Head of caudate nucleus (tissue), 42 donors: ENCODE measurements around the gene APLF.

Experiments used
- DNase-seq, 42 donors: peaks; one replicate each; pipeline versions ENCODE4 v3.0.0 to v3.0.0-alpha.2; 2020 to 2021; ENCODE audit warnings: mixed read lengths in 7 of 42
- intact Hi-C: fragments of 100-400 bp; cut with DNase I; formaldehyde crosslinking; loops from one replicate; pipeline ENCODE4 v1.15.0; 2022

APLF gene

GRCh38 chr2:68604077-68604476 is 136.7 kb downstream of the APLF start:
- no peak for DNase-seq
- intact Hi-C loops: no loop called here

- intact Hi-C loops: no loop called here
- no peak for DNase-seq
These were observed 138.6 kb downstream of the APLF start for GRCh38 chr2:68605939-68606338.

GRCh38 chr2:68606759-68607158 is 139.4 kb downstream of the APLF start:
- DNase-seq: no peak
- intact Hi-C loops: no loop called here

GRCh38 chr2:68607837-68608236 is 140.5 kb downstream of the APLF start:
- no peak for DNase-seq
- intact Hi-C loops: no loop called here

- DNase-seq: no peak
- intact Hi-C loops: no loop called here
These were observed 145.6 kb downstream of the APLF start for GRCh38 chr2:68612765-68613519.

- no peak for DNase-seq
- intact Hi-C loops: no loop called here
These were observed 153.4 kb downstream of the APLF start for GRCh38 chr2:68620772-68621171.

GRCh38 chr2:68623820-68624219 is 156.4 kb downstream of the APLF start:
- intact Hi-C loops: no loop called here
- no peak for DNase-seq

- intact Hi-C loops: no loop called here
- DNase-seq: no peak
These were observed 160.2 kb downstream of the APLF start for GRCh38 chr2:68627615-68628014.
